Neutrophil (primary cell): ENCODE measurements around the gene PPP5C.

Experiments
- H3K27ac ChIP-seq: fragments of 200-600 bp; sonication (generic); 2 replicates; pipeline ENCODE4 v1.5.1; 2016; ENCODE audit warnings: mild to moderate bottlenecking, moderate library complexity
- H3K27me3 ChIP-seq: fragments of 200-600 bp; sonication (generic); 2 replicates; pipeline ENCODE4 v1.6.0; 2016; ENCODE audit warnings: mild to moderate bottlenecking
- H3K36me3 ChIP-seq: fragments of 200-600 bp; sonication (generic); 2 replicates; pipeline ENCODE4 v1.5.1; 2017
- H3K4me1 ChIP-seq, 2 experiments: fragments of 200-600 bp in 1 of 2; sonication (generic) in 1 of 2; 1 replicate in 1 of 2; 2 replicates in 1 of 2; pipeline versions ENCODE4 v1.5.1 to v1.6.1; 2013 to 2016; ENCODE audit warnings: low read depth in 1 of 2, low read length in 1 of 2, mild to moderate bottlenecking in 1 of 2, moderate library complexity in 1 of 2; ENCODE audit not compliant: control insufficient read depth in 1 of 2, insufficient read depth in 1 of 2
- H3K4me3 ChIP-seq, 2 experiments: fragments of 200-600 bp in 1 of 2; sonication (generic) in 1 of 2; 1 replicate in 1 of 2; 2 replicates in 1 of 2; pipeline ENCODE4 v1.5.1; 2013 to 2016; ENCODE audit warnings: low read depth in 1 of 2, low read length in 1 of 2, mild to moderate bottlenecking in 1 of 2, moderate library complexity in 1 of 2
- H3K9me3 ChIP-seq: fragments of 200-600 bp; sonication (generic); 2 replicates; pipeline ENCODE4 v1.5.1; 2016
- CTCF ChIP-seq: fragments of 200-600 bp; sonication (generic); IDR thresholded peaks from 2 replicates; pipeline ENCODE4 v1.5.1; 2016; ENCODE audit warnings: antibody characterized with exemption

Gene PPP5C

DNA sequence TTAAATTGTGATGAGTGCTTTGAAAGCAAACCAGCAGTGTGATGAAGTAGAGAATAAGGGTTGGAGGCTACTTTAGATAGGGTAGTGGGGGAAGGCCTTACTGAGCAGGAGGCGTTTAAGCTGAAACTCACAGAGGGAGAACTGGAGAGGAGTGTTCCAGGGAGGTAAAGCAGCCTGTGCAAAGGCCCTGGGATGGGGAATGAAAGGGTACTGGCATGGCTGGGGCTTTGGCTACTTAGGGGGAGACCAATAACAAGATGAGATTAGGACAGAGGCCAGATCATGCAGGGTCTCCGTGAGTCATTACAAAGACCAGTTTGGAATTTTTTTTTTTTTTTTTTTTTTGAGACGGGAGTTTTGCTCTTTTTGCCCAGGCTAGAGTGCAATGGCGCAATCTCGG, 1.1 kb downstream of the PPP5C start:
- Histone ChIP-seq H3K36me3 (no peaks in the 10 kb centered on the region), H3K4me3 (no peak overlapping the region), H3K27me3 (peaks cover 6% of the 10 kb centered on the region), H3K9me3 (no peaks in the 10 kb centered on the region), H3K4me1 (peaks cover 32 to 36% of the 10 kb centered on the region in 2 experiments), H3K27ac (no peak overlapping the region)
- TF ChIP-seq CTCF: no peak

DNA sequence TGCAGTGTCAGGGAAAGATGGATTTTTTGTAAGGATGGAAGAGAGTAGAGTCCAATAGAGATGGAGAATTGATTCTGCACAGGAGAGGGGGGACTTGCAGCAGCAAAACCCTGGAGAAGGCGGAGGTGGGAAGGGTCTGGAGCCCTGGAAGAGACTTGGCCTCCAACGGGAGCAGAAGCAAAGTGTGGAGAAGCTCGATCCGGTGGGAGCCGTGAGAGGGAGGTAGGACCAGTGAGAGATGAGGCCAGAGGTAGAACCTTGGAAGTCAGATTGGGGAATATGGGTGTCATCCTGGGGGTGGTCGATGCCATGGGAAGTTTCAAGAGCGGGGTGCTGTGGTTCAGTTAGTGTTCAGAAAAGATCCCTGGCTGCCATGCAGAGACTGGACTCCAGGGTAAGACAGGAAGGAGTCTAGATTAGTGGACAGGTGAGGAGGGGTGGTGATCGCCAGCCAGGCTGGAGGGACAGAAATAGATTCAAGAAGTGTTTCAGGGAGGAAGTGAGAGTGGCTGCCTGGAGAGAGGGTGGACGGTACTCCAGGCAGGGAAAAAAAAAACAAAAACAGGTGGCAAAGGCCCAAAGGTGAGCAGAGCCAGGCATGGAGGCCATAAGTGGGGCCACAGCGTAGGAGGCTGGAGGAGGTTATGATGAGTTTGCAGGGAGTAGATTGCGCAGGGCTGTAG, 2.6 kb downstream of the PPP5C start:
- H3K4me3 ChIP-seq: no peak overlapping the region
- TF ChIP-seq CTCF: no peak
- peaks cover 32 to 36% of the 10 kb centered on the region in 2 experiments for H3K4me1 ChIP-seq
- no peaks in the 10 kb centered on the region for H3K9me3 ChIP-seq
- H3K36me3 ChIP-seq: peaks cover 14% of the 10 kb centered on the region
- no peak overlapping the region for H3K27ac ChIP-seq
- H3K27me3 ChIP-seq: peaks cover 4% of the 10 kb centered on the region

GRCh38 chr19:46350029-46350757, 3.3 kb downstream of the PPP5C start:
- Histone ChIP-seq H3K9me3 (no peaks in the 10 kb centered on the region), H3K36me3 (peaks cover 21% of the 10 kb centered on the region), H3K4me3 (no peak overlapping the region), H3K27me3 (no peaks in the 10 kb centered on the region), H3K27ac (peak overlapping the region; percentile 50), H3K4me1 (peaks cover 32 to 36% of the 10 kb centered on the region in 2 experiments)
- no peak for TF ChIP-seq CTCF

- TF ChIP-seq CTCF: no peak
- H3K9me3 ChIP-seq: no peaks in the 10 kb centered on the region
- no peak overlapping the region for H3K4me3 ChIP-seq
- H3K27ac ChIP-seq: peak overlapping the region; percentile 50
- H3K36me3 ChIP-seq: peaks cover 27% of the 10 kb centered on the region
- H3K27me3 ChIP-seq: no peaks in the 10 kb centered on the region
- H3K4me1 ChIP-seq: peaks cover 32 to 36% of the 10 kb centered on the region in 2 experiments
Observed at GRCh38 chr19:46350758-46351159, 3.9 kb downstream of the PPP5C start.

- peak overlapping the region; percentile 18 for H3K27ac ChIP-seq
- H3K4me3 ChIP-seq: no peak overlapping the region
- peaks cover 30 to 33% of the 10 kb centered on the region in 2 experiments for H3K4me1 ChIP-seq
- TF ChIP-seq CTCF: no peak
- no peaks in the 10 kb centered on the region for H3K27me3 ChIP-seq
- H3K36me3 ChIP-seq: peaks cover 32% of the 10 kb centered on the region
- no peaks in the 10 kb centered on the region for H3K9me3 ChIP-seq
Observed at GRCh38 chr19:46351241-46352041, 4.6 kb downstream of the PPP5C start.
